Right lobe of liver (tissue), 6 donors: ENCODE results near the gene NPLOC4. TPM values are rescaled to one million over a fixed set of nuclear protein-coding genes. Genes with fewer than 3 reads are reported as not detected.

Experiments
- ATAC-seq, 4 donors: fragments of 200-7000 bp; cut with Tn5 transposase; one replicate each; pipeline ENCODE4 v1.9.1; 2020; ENCODE audit warnings: mild to moderate bottlenecking in 4 of 4, moderate library complexity in 4 of 4
- DNase-seq, 3 donors: peaks; one replicate each; pipeline ENCODE4 v3.0.0-alpha.2; 2020
- H3K27ac ChIP-seq, 3 donors: fragments of 200-600 bp; one replicate each; pipeline ENCODE4 v1.8.0; 2022
- H3K27me3 ChIP-seq, 2 donors: fragments of 200-600 bp; one replicate each; pipeline ENCODE4 v1.8.0; 2022
- H3K36me3 ChIP-seq, 4 donors: fragments of 200-600 bp; sonication (generic) in 1 of 4; one replicate each; pipeline versions ENCODE4 v1.5.1 to v1.8.0; 2017 to 2022; ENCODE audit warnings: control low read depth in 1 of 4
- H3K4me1 ChIP-seq, 4 donors: fragments of 200-600 bp; sonication (generic) in 1 of 4; one replicate each; pipeline versions ENCODE4 v1.5.1 to v1.8.0; 2017 to 2022; ENCODE audit warnings: control low read depth in 1 of 4
- H3K4me3 ChIP-seq, 3 donors: fragments of 200-600 bp; one replicate each; pipeline ENCODE4 v1.8.0; 2022
- H3K9me3 ChIP-seq, 4 donors: fragments of 200-600 bp; sonication (generic) in 1 of 4; one replicate each; pipeline versions ENCODE4 v1.5.1 to v1.8.0; 2017 to 2022; ENCODE audit warnings: control low read depth in 1 of 4
- POLR2A ChIP-seq: fragments of 450-650 bp; IDR thresholded peaks from one replicate; pipeline ENCODE4 v1.6.1; 2017; ENCODE audit warnings: antibody characterized with exemption, mild to moderate bottlenecking
- WGBS: methylation state at CpG from one replicate; pipeline ENCODE4 v1.1.6; 2018; ENCODE audit warnings: low coverage, low lambda C conversion rate; ENCODE audit not compliant: insufficient coverage; ENCODE audit errors: missing lambda C conversion rate; 5-methylcytosine and 5-hydroxymethylcytosine counted together
- intact Hi-C, 2 donors: fragments of 100-400 bp; cut with DNase I; formaldehyde crosslinking; loops; one replicate each; pipeline versions ENCODE4 v1.11.2 to v1.14.1; 2022
- total RNA-seq, 6 experiments: library from RNA; depleted of rRNA in 2 of 6; stranded (reverse); fragments of >200 nt in 2 of 6; fragmentation: NEBNext Ultra II Directional in 3 of 6; extraction: Animal tissue kit (Norgen Biotek cat#: 25700) in 3 of 6; gene quantifications; one replicate each; pipeline versions ENCODE4 v1.1.0 to v1.2.4, GENCODE V29; 2016 to 2023
- TF ChIP-seq, protein P1 (sequence below), 4 donors: fragments of 200-600 bp in 3 of 4; fragments of 450-650 bp in 1 of 4; IDR thresholded peaks; one replicate each; pipeline versions ENCODE4 v1.5.1 to v1.8.0; 2016 to 2022; ENCODE audit warnings: antibody characterized with exemption in 4 of 4, mild to moderate bottlenecking in 2 of 4
- donor health status: DM: no; HTN: yes; CAD: no.
- donor health status: DM: no; HTN: no; CAD: no.
- donor health status: DM: no; HTN: no; CAD: no.
- donor health status: DM: no; HTN: yes; CAD: no.
- donor health status: DM: no; HTN: yes; CAD: no.

NPLOC4 gene
- total RNA-seq, 6 experiments from 2014 or later: 46.5 to 63.2 (median 55.8) TPM

GRCh38 chr17:81660441-81660840 lies 23.5 kb upstream of the NPLOC4 start:
- 85% methylated on average over 8 of the region's 9 CpGs for WGBS
- H3K4me1 ChIP-seq: peaks cover 0 to 4% (median 1%) of the 10 kb centered on the region in 4 donors
- H3K9me3 ChIP-seq: no peaks in the 10 kb centered on the region
- H3K36me3 ChIP-seq: peaks cover 0 to 5% (median 0%) of the 10 kb centered on the region in 4 donors
- intact Hi-C loops: no loop called here
- H3K27me3 ChIP-seq: no peaks in the 10 kb centered on the region
- ATAC-seq: no peak
- H3K27ac ChIP-seq: no peak overlapping the region
- no peak overlapping the region for H3K4me3 ChIP-seq
- no peak for DNase-seq
- TF ChIP-seq POLR2A: no peak
- TF ChIP-seq, protein P1, sequence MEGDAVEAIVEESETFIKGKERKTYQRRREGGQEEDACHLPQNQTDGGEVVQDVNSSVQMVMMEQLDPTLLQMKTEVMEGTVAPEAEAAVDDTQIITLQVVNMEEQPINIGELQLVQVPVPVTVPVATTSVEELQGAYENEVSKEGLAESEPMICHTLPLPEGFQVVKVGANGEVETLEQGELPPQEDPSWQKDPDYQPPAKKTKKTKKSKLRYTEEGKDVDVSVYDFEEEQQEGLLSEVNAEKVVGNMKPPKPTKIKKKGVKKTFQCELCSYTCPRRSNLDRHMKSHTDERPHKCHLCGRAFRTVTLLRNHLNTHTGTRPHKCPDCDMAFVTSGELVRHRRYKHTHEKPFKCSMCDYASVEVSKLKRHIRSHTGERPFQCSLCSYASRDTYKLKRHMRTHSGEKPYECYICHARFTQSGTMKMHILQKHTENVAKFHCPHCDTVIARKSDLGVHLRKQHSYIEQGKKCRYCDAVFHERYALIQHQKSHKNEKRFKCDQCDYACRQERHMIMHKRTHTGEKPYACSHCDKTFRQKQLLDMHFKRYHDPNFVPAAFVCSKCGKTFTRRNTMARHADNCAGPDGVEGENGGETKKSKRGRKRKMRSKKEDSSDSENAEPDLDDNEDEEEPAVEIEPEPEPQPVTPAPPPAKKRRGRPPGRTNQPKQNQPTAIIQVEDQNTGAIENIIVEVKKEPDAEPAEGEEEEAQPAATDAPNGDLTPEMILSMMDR (IDR thresholded peaks at IDR 0.05): no peak

- 65% methylated on average over 5 of the region's 5 CpGs for WGBS
- intact Hi-C loops: no loop called here
- Histone ChIP-seq H3K36me3 (no peaks in the 10 kb centered on the region), H3K27me3 (no peaks in the 10 kb centered on the region), H3K27ac (no peak overlapping the region), H3K4me1 (no peaks in the 10 kb centered on the region), H3K9me3 (no peaks in the 10 kb centered on the region), H3K4me3 (no peak overlapping the region)
- no peak for DNase-seq
- no peak for TF ChIP-seq POLR2A
- TF ChIP-seq, protein P1 (IDR thresholded peaks at IDR 0.05): no peak
- ATAC-seq: no peak
Measured at GRCh38 chr17:81659038-81659437, 22.1 kb upstream of the NPLOC4 start.

- Histone ChIP-seq H3K4me1 (no peaks in the 10 kb centered on the region), H3K27ac (no peak overlapping the region), H3K36me3 (no peaks in the 10 kb centered on the region), H3K27me3 (no peaks in the 10 kb centered on the region), H3K9me3 (no peaks in the 10 kb centered on the region), H3K4me3 (no peak overlapping the region)
- intact Hi-C loops: no loop called here
- ATAC-seq (peak in 3 of 4 donors; percentile 19 to 40 (median 32)), DNase-seq (no peak)
- WGBS: no CpG with 5 or more reads among the region's 4 CpGs
- TF ChIP-seq, protein P1 (IDR thresholded peaks at IDR 0.05): no peak
- no peak for TF ChIP-seq POLR2A
Measured at GRCh38 chr17:81656835-81657234, 19.9 kb upstream of the NPLOC4 start.

GRCh38 chr17:81656118-81656743 lies 19.3 kb upstream of the NPLOC4 start, which contains the start of gene PDE6G:
TSS of gene PDE6G (minus strand) at chr17:81656542. CDS start at chr17:81653305, 3,237 bp downstream.
- no CpG with 5 or more reads among the region's 15 CpGs for WGBS
- H3K4me1 ChIP-seq: no peaks in the 10 kb centered on the region
- no peak within 1 kb of the TSS for H3K4me3 ChIP-seq
- intact Hi-C loops: no loop called here
- H3K9me3 ChIP-seq: no peaks in the 10 kb centered on the region
- no peaks in the 10 kb centered on the region for H3K27me3 ChIP-seq
- H3K27ac ChIP-seq: no peak within 1 kb of the TSS
- TF ChIP-seq, protein P1 (IDR thresholded peaks at IDR 0.05): no peak
- no peak for TF ChIP-seq POLR2A
- no peak for DNase-seq
- ATAC-seq: no peak
- H3K36me3 ChIP-seq: no peaks in the 10 kb centered on the region
